OCI-LY7 (cell line): ENCODE measurements around the gene KDM2B. TPM values are rescaled to one million over a fixed set of nuclear protein-coding genes. Genes with fewer than 3 reads are reported as not detected.
A peak's percentile ranks its signal among the peaks of the same experiment; 100 is the strongest.

Experiments
- BruUV-seq: library from RNA; stranded (reverse); fragments of 400-500 nt; replicated peaks from 2 replicates; lab custom pipeline; 2021; lab: Mats Ljungman, UMichigan
- CTCF ChIA-PET: fragments of 300-600 bp; sonication (Branson Sonifier 250); formaldehyde crosslinking; loops from one replicate; lab custom pipeline; 2022; ENCODE audit warnings: antibody characterized with exemption; ENCODE audit not compliant: unreplicated experiment; lab: Charles Lee
- POLR2A ChIA-PET: fragments of 300-600 bp; sonication (Branson Sonifier 250); formaldehyde crosslinking; loops from one replicate; lab custom pipeline; 2022; ENCODE audit warnings: antibody characterized with exemption; lab: Charles Lee
- DNase-seq: peaks from one replicate; pipeline ENCODE4 v3.0.0-alpha.2; 2015; ENCODE audit warnings: low spot score
- H2AFZ ChIP-seq: fragments of 200-600 bp; sonication (generic), shearing (Covaris generic); 2 replicates; pipeline ENCODE4 v1.6.1; 2014; ENCODE audit warnings: mild to moderate bottlenecking, antibody characterized with exemption, low read length, moderate library complexity
- H3K27ac ChIP-seq: fragments of 200-600 bp; sonication (generic); 2 replicates; pipeline ENCODE4 v1.5.1; 2014; ENCODE audit warnings: mixed run types, low read depth, mild to moderate bottlenecking, moderate library complexity, low read length, inconsistent platforms; ENCODE audit not compliant: poor library complexity, severe bottlenecking
- H3K36me3 ChIP-seq: fragments of 200-600 bp; sonication (generic); 2 replicates; pipeline ENCODE4 v1.6.1; 2014; ENCODE audit warnings: mild to moderate bottlenecking, antibody characterized with exemption, low read length, moderate library complexity, mixed read lengths; ENCODE audit not compliant: insufficient read depth
- H3K4me1 ChIP-seq: fragments of 200-600 bp; sonication (generic); 2 replicates; pipeline ENCODE4 v1.5.1; 2014; ENCODE audit warnings: mild to moderate bottlenecking, low read length; ENCODE audit not compliant: insufficient read depth, poor library complexity, severe bottlenecking
- H3K4me2 ChIP-seq: fragments of 200-600 bp; sonication (generic); 2 replicates; pipeline ENCODE4 v1.6.1; 2014; ENCODE audit warnings: mild to moderate bottlenecking, low read length
- H3K4me3 ChIP-seq: fragments of 200-600 bp; sonication (generic); 2 replicates; pipeline ENCODE4 v1.5.1; 2014; ENCODE audit warnings: mild to moderate bottlenecking, low read depth, low read length; ENCODE audit not compliant: poor library complexity, severe bottlenecking
- H3K79me2 ChIP-seq: fragments of 200-600 bp; sonication (generic); 2 replicates; pipeline ENCODE4 v1.6.1; 2016; ENCODE audit warnings: low read depth, mild to moderate bottlenecking, low read length, moderate library complexity, mixed read lengths; ENCODE audit not compliant: insufficient read depth
- H3K9me2 ChIP-seq: fragments of 200-600 bp; sonication (generic); 2 replicates; pipeline ENCODE4 v1.6.1; 2016; ENCODE audit warnings: mild to moderate bottlenecking, low read length, mixed read lengths; ENCODE audit not compliant: insufficient read depth
- H3K9me3 ChIP-seq: fragments of 200-600 bp; sonication (generic); 2 replicates; pipeline ENCODE4 v1.6.1; 2014; ENCODE audit warnings: mild to moderate bottlenecking, mixed run types, low read length, mixed read lengths
- H4K20me1 ChIP-seq: fragments of 200-600 bp; sonication (generic); 2 replicates; pipeline ENCODE4 v1.6.1; 2014; ENCODE audit warnings: mild to moderate bottlenecking, antibody characterized with exemption, low read length, moderate library complexity, mixed read lengths; ENCODE audit not compliant: insufficient read depth
- EZH2phosphoT487 ChIP-seq: fragments of 200-600 bp; sonication (generic); IDR thresholded peaks from 2 replicates; pipeline ENCODE4 v1.6.1; 2018; ENCODE audit warnings: low read depth, borderline replicate concordance, mild to moderate bottlenecking, mixed run types, antibody characterized with exemption, low read length, moderate library complexity, mixed read lengths
- intact Hi-C: fragments of 100-400 bp; cut with micrococcal nuclease; formaldehyde crosslinking; loops from one replicate; pipeline ENCODE4 v1.10.0; 2022; ENCODE audit not compliant: unreplicated experiment
- total RNA-seq, 2 experiments: library from RNA; depleted of rRNA in 1 of 2; stranded (reverse); fragments of >200 nt in 1 of 2; shearing (Covaris generic) in 1 of 2; gene quantifications; 2 replicates each; pipeline ENCODE4 v1.2.3, GENCODE V29; 2014 to 2022
- TF ChIP-seq, protein P1 (sequence below): fragments of 200-600 bp; sonication (generic); conservative IDR thresholded peaks from 2 replicates; pipeline ENCODE4 v1.5.1; 2014; ENCODE audit warnings: mild to moderate bottlenecking, antibody characterized with exemption, low read length, moderate library complexity, mixed read lengths

Gene KDM2B
- total RNA-seq, 2 experiments from 2014 or later: 78.5 to 88.0 TPM

DNA sequence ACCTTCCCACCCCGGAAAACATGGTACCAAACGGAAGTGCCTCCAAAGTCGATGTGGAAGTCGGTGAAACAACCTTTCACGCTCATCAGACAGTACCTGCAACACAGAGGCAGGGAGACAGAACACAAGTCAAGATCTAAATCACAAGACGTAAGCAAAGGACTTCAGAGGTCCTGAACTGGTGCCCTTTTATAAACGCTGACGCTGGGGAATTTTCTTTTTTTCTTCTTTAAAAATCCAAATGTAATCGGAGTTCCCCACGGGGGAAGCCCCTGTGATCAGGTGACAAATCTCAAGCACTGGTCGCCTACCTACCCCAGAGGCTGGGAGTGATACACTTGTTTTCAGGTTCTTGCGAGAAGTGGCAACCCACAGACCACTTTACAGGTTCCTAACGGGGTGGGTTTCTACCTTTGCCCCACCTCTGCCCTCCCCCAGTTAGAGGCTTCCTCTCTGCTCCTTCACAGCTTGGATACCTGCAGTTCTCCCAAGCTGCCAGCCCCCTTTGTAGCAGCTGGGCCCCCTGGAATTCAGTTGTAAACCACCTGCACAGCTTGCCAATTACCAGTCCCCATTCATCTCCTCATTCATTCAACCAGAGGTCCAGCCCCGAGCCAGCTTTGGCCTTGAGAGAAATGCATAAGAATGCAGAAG, 46.2 kb downstream of the KDM2B start:
- Histone ChIP-seq H3K4me2 (peak overlapping the region; percentile 97), H3K9me2 (no peaks in the 10 kb centered on the region), H3K4me1 (peaks cover 65% of the 10 kb centered on the region), H2AFZ (no peak overlapping the region), H4K20me1 (no peaks in the 10 kb centered on the region), H3K4me3 (peak overlapping the region; percentile 73), H3K27ac (peak overlapping the region; percentile 93), H3K9me3 (no peaks in the 10 kb centered on the region), H3K79me2 (no peaks in the 10 kb centered on the region), H3K36me3 (peaks cover 28% of the 10 kb centered on the region)
- no peak for TF ChIP-seq EZH2phosphoT487
- TF ChIP-seq, protein P1, sequence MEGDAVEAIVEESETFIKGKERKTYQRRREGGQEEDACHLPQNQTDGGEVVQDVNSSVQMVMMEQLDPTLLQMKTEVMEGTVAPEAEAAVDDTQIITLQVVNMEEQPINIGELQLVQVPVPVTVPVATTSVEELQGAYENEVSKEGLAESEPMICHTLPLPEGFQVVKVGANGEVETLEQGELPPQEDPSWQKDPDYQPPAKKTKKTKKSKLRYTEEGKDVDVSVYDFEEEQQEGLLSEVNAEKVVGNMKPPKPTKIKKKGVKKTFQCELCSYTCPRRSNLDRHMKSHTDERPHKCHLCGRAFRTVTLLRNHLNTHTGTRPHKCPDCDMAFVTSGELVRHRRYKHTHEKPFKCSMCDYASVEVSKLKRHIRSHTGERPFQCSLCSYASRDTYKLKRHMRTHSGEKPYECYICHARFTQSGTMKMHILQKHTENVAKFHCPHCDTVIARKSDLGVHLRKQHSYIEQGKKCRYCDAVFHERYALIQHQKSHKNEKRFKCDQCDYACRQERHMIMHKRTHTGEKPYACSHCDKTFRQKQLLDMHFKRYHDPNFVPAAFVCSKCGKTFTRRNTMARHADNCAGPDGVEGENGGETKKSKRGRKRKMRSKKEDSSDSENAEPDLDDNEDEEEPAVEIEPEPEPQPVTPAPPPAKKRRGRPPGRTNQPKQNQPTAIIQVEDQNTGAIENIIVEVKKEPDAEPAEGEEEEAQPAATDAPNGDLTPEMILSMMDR: no peak
- peak; percentile 18 for DNase-seq
- ChIA-PET POLR2A (interaction anchor here (0.6 to 0.7 kb wide), 2 partner anchors 10 to 147 kb away, joined by 3 to 4 read pairs; no protein-coding TSS in a partner anchor), CTCF (no interaction called here)
- BruUV-seq: no TSS peak
- intact Hi-C loops: loop anchor here (5.0 kb wide), 1 partner anchor 258 kb away; the partner anchor contains the start of gene RHOF

DNA sequence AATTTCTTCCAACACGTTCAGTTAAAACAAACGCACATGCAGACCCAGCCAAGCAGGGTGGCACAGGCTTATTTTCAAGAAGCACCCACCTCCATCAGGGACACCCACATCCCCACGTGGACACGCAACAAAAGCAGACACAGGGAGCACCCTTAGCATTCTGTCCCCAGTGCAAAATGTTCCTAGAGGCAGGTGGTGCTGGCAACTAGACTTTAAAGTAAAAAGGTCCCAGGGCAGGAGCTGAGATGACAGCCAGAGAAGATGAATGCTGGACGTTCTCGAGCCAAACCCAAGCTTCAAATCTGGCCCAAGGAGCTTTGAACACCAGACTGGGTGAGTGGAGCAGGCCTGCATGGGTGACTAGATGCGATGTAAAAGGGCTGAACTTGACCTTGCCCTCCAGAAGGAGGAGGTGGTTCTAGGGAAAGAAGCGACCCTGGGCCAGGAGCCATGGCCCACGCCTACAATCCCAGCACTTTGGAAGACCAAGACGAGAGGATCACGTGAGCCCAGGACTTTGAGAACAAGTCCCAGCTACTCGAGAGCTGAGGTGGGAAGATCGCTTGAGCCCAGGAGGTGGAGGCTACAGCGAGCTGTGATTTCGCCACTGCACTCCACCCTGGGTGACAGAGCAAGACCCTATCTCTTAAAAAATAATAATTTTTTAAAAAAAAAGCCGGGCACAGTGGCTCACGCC, 47.3 kb downstream of the KDM2B start:
- TF ChIP-seq, protein P1: no peak
- TF ChIP-seq EZH2phosphoT487: no peak
- no peaks in the 10 kb centered on the region for H4K20me1 ChIP-seq
- BruUV-seq: no TSS peak
- POLR2A ChIA-PET: no interaction called here
- no peak overlapping the region for H3K4me3 ChIP-seq
- no peaks in the 10 kb centered on the region for H3K9me2 ChIP-seq
- peaks cover 36% of the 10 kb centered on the region for H3K36me3 ChIP-seq
- CTCF ChIA-PET: no interaction called here
- intact Hi-C loops: no loop called here
- no peak overlapping the region for H2AFZ ChIP-seq
- no peak for DNase-seq
- H3K9me3 ChIP-seq: no peaks in the 10 kb centered on the region
- H3K4me2 ChIP-seq: no peak overlapping the region
- no peaks in the 10 kb centered on the region for H3K79me2 ChIP-seq
- H3K27ac ChIP-seq: peak overlapping the region; percentile 12
- peaks cover 60% of the 10 kb centered on the region for H3K4me1 ChIP-seq
